ENCODE data around the gene CUL7.
A peak's percentile ranks its signal among the peaks of the same experiment; 100 is the strongest.
"Not testable (repeated sequence)": the region's sequence is repeated elsewhere in the genome, so short reads cannot be mapped to it uniquely, and the experiment has no call there.

CUL7 gene

DNA sequence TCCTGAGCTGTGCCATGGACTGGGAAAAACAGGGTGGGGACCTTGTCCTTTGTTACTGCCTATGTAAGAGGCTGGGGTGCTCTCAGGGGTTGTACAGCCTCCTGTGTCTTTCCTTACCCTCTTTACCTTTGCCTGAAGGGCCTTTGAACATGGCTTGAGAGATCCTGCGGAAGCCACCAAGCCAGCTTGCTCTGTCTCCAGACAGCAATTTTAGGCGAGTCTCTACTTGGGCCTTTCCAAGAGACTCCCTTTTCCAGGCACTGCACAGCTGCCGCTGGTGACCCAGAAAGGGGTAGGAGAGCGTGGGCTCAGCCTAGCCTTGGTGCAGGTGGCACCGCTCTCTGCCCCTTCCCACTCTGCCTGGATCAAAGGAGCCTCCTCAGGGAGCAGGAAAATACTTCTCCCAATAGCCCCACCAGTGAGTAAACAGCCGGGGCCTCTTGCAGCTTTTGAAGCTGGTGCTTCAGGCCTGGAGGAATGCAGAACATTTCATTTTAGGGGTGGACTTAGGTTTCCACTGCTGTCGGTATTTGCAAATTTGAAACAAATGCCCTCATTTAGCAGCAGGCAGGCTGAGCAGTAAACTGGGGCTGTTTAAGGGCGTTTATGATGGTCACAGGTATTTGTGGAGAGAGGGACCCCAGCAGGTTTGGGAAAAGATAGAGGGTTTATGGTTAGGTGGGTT lies 36.4 kb upstream of the CUL7 start:
- Histone ChIP-seq H3K4me3 (ENCODE audit: low read length) (no peak overlapping the region), H3K36me3 (ENCODE audit: control insufficient read depth, insufficient read depth, low read length) (no peaks in the 10 kb centered on the region), H3K9ac (ENCODE audit: low read length) (no peak overlapping the region), H3K27ac (ENCODE audit: low read depth, low read length) (no peak overlapping the region), H3K4me1 (ENCODE audit: control insufficient read depth, insufficient read depth, low read length) (peaks cover 3% of the 10 kb centered on the region), H3K27me3 (ENCODE audit: control insufficient read depth, insufficient read depth, low read length) (no peaks in the 10 kb centered on the region)

DNA sequence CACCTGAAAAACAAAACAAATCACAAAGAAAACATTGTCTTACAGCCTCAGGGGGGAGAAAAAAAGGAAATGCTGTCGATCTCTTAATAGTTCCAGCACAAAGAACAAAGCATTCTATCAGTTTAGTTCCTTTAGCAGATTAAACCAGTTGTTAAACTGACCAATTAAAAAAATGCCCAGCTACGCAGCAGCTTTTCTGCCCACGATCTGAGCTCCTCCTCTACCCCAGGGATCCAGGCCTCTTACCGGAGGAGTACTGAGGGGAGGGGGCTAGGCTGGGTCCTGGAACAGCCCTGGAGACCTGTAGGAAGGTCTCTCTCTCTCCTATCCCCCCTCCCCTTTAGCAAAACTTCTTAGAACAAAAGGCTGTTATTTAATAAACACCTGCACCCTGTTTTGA lies 35.8 kb upstream of the CUL7 start:
- no peak overlapping the region for H3K27ac ChIP-seq (ENCODE audit: low read depth, low read length)
- H3K36me3 ChIP-seq (ENCODE audit: control insufficient read depth, insufficient read depth, low read length), result no peaks in the 10 kb centered on the region
- H3K4me1 ChIP-seq (ENCODE audit: control insufficient read depth, insufficient read depth, low read length), result peaks cover 3% of the 10 kb centered on the region
- H3K27me3 ChIP-seq (ENCODE audit: control insufficient read depth, insufficient read depth, low read length), result no peaks in the 10 kb centered on the region
- H3K9ac ChIP-seq (ENCODE audit: low read length), result no peak overlapping the region
- H3K4me3 ChIP-seq (ENCODE audit: low read length), result no peak overlapping the region

DNA sequence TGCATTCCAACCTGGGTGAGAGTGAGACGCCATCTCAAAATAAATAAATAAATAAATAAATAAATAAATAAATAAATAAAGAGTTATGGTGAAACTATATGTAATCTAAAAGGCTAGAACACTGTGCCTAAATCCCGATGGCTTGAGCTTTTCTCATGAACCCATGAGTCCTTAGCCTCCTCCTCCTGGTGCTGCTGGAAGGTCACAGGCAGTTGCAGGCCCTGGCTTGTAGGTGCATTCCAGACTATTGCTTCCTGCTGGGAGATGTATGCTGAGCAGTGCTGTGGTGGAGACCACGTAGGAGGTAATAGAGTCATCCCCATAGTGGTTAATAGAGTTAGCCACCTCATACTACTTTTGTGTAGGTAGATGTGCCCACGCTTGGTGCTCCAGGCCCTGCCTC lies 35.0 kb upstream of the CUL7 start:
- Histone ChIP-seq H3K4me1 (ENCODE audit: control insufficient read depth, insufficient read depth, low read length) (no peaks in the 10 kb centered on the region), H3K9ac (ENCODE audit: low read length) (no peak overlapping the region), H3K36me3 (ENCODE audit: control insufficient read depth, insufficient read depth, low read length) (no peaks in the 10 kb centered on the region), H3K4me3 (ENCODE audit: low read length) (no peak overlapping the region), H3K27me3 (ENCODE audit: control insufficient read depth, insufficient read depth, low read length) (no peaks in the 10 kb centered on the region), H3K27ac (ENCODE audit: low read depth, low read length) (no peak overlapping the region)

DNA sequence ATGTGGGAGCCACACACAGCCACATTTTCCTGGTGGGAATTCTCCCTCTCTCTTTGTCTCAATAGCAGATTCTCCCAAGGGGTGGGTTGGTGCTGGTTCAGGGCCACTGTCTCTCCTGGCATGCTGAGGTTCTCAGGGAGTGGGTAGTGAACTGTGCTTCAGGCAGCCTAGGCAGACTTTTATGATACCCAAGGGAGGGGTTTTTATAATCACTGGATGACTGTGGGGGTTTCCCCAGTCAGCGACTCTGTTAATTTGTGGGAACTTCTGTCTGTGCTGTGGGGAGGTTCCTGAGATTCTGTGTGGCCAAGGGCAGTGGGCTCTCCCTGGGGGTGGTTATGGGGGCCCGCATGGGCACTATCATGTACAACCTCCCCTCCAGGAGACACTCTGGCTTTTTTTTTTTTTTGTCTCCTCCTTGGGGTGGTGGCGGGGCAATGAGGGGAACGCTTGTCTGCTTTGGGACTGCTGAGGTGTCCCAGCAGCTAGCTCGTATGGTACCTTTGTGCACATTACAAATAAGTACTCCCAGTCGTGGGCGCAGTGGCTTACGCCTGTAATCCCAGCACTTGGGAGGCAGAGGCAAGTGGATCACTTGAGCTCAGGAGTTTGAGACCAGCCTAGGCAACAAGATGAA lies 32.5 kb upstream of the CUL7 start:
- Histone ChIP-seq H3K4me3 (ENCODE audit: low read length) (no peak overlapping the region), H3K27ac (ENCODE audit: low read depth, low read length) (no peak overlapping the region), H3K9ac (ENCODE audit: low read length) (no peak overlapping the region), H3K36me3 (ENCODE audit: control insufficient read depth, insufficient read depth, low read length) (no peaks in the 10 kb centered on the region), H3K27me3 (ENCODE audit: control insufficient read depth, insufficient read depth, low read length) (no peaks in the 10 kb centered on the region), H3K4me1 (ENCODE audit: control insufficient read depth, insufficient read depth, low read length) (no peaks in the 10 kb centered on the region)

DNA sequence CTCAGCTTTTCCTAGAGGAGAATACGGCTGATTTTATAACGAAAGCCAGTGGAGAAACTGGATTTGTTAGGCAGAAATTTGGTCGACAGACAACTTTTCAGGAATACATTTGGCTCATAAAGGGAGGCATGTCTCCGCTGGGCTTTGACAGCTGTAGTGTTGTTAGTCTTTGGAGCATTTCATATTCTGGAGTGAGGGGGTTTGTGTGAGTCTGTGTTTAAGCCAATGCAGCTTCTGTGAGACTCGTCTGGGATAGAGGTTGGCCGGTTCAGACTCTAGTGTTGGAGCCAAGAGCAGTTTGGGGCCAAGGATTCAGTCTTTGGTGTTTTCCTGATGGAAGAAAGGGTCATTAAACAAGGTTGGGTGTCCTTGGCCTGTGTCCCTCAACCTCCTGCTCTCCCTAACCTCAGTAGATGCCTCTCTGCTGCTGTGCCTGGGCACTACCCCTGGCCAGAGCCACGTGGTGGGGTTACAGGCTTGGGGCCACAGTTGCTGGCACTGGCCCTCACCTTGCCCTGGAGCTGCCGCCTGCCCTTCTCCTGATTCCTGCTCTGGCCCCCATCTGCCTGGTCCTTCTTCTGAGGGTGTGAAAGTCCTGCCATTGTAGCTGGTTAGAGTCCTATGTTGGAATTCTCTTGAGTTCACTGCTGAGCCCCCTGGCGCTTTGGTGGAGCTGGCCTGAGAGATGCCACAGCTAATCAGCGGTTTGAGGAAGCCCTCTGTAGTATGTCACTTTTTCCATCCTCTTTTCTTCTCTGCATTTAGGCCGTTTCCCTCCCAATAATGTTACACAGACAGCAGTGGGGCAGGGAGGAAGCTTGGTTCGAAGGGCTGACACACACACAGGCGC lies 29.4 kb upstream of the CUL7 start:
- no peaks in the 10 kb centered on the region for H3K27me3 ChIP-seq (ENCODE audit: control insufficient read depth, insufficient read depth, low read length)
- H3K36me3 ChIP-seq (ENCODE audit: control insufficient read depth, insufficient read depth, low read length), result no peaks in the 10 kb centered on the region
- no peak overlapping the region for H3K4me3 ChIP-seq (ENCODE audit: low read length)
- no peak overlapping the region for H3K27ac ChIP-seq (ENCODE audit: low read depth, low read length)
- H3K9ac ChIP-seq (ENCODE audit: low read length), result no peak overlapping the region
- H3K4me1 ChIP-seq (ENCODE audit: control insufficient read depth, insufficient read depth, low read length), result no peaks in the 10 kb centered on the region

DNA sequence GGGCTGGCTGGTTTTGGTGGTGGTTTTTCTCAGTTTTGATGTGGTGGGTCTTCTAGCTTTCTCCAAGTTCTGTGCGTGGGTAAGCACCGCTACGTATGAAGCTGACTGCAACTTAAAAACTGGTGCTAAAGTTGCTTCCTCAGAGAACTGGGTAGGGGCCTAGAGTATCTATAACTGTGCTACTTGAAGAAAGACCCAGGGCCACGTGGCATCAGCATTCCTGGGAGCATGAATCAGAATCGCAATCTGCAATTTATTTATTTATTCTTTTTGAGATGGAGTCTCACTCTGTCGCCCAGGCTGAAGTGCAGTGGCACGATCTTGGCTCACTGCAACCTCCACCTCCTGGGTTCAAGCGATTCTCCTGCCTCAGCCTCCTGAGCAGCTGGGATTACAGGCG lies 28.3 kb upstream of the CUL7 start:
- H3K27me3 ChIP-seq (ENCODE audit: control insufficient read depth, insufficient read depth, low read length); H3K4me1 ChIP-seq (ENCODE audit: control insufficient read depth, insufficient read depth, low read length); H3K9ac ChIP-seq (ENCODE audit: low read length): not testable (repeated sequence)

DNA sequence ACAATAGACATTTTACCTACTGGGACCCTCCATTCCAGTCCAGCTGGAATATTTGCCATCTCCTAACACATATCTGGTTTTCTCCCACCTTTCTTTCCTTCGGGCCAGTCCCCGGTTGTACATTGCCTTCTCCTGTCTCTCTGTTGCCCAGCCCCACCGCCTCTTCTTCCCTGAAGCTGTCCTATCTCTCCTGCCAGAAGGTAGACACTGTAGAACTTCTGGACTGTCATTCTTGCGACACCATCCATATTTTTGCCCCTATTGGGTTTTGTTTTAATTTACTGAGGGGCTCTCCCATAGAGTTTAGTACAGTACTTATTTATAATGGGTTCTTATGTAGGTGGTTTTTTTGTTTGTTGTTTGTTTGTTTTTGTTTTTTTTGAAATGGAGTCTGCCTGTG lies 27.4 kb upstream of the CUL7 start:
- no peak overlapping the region for H3K4me3 ChIP-seq (ENCODE audit: low read length)
- no peaks in the 10 kb centered on the region for H3K4me1 ChIP-seq (ENCODE audit: control insufficient read depth, insufficient read depth, low read length)
- no peaks in the 10 kb centered on the region for H3K36me3 ChIP-seq (ENCODE audit: control insufficient read depth, insufficient read depth, low read length)
- no peak overlapping the region for H3K27ac ChIP-seq (ENCODE audit: low read depth, low read length)
- no peaks in the 10 kb centered on the region for H3K27me3 ChIP-seq (ENCODE audit: control insufficient read depth, insufficient read depth, low read length)
- H3K9ac ChIP-seq (ENCODE audit: low read length), result no peak overlapping the region

More for the DNA sequence above, 28.3 kb upstream of the CUL7 start:
- H3K27ac ChIP-seq (ENCODE audit: low read depth, low read length); H3K4me3 ChIP-seq (ENCODE audit: low read length); H3K36me3 ChIP-seq (ENCODE audit: control insufficient read depth, insufficient read depth, low read length): not testable (repeated sequence)

DNA sequence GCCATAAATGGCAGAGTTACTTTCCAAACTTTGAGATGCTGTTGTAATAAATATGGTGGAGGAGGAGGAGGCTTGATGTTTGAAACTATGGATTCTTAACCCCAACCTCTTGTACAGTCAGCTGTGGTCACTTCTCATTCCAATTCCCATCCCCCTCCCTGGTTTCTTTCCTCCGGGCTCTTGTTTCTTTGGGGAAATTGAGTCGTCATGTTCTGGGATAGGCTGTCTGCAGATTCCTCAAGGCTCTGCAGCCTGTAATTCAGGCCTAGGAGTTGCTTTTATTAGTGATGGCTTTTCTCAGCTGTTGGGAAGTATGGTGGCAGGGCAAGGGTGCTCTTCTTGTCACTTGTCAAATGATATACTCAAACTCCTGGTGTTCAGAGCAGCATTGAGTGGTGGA lies 25.0 kb upstream of the CUL7 start:
- H3K27me3 ChIP-seq (ENCODE audit: control insufficient read depth, insufficient read depth, low read length), result no peaks in the 10 kb centered on the region
- peaks cover 3% of the 10 kb centered on the region for H3K36me3 ChIP-seq (ENCODE audit: control insufficient read depth, insufficient read depth, low read length)
- no peak overlapping the region for H3K4me3 ChIP-seq (ENCODE audit: low read length)
- no peak overlapping the region for H3K9ac ChIP-seq (ENCODE audit: low read length)
- H3K27ac ChIP-seq (ENCODE audit: low read depth, low read length), result no peak overlapping the region
- H3K4me1 ChIP-seq (ENCODE audit: control insufficient read depth, insufficient read depth, low read length), result peaks cover 2% of the 10 kb centered on the region

DNA sequence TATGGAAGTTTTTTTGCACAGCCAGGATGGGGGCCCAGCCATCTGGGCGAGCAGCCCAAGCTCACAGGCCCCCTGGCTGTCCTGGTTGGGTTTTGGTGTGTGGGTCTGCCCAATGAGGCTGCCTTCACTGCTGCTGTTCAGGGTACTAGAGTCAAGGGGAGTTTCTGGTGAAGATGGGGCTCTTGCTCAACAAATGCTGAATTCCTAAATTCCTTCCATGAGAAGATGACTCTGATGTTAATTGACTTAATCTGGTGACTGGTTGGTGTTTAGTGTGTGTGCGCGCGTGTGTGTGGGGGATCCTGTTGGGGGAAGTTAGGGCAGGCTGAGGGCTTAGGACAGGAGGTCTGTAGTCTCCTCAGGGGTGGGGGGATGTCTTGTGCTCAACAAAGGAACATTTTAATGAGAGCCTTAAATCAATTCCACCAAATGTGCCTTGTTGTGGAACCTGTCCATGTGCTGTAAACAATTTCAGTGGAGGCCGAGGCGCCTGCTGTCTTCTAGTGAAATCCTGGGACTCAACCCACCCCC lies 24.4 kb upstream of the CUL7 start:
- Histone ChIP-seq H3K9ac (ENCODE audit: low read length) (no peak overlapping the region), H3K36me3 (ENCODE audit: control insufficient read depth, insufficient read depth, low read length) (peaks cover 4% of the 10 kb centered on the region), H3K4me3 (ENCODE audit: low read length) (no peak overlapping the region), H3K27ac (ENCODE audit: low read depth, low read length) (no peak overlapping the region), H3K27me3 (ENCODE audit: control insufficient read depth, insufficient read depth, low read length) (no peaks in the 10 kb centered on the region), H3K4me1 (ENCODE audit: control insufficient read depth, insufficient read depth, low read length) (peaks cover 2% of the 10 kb centered on the region)

DNA sequence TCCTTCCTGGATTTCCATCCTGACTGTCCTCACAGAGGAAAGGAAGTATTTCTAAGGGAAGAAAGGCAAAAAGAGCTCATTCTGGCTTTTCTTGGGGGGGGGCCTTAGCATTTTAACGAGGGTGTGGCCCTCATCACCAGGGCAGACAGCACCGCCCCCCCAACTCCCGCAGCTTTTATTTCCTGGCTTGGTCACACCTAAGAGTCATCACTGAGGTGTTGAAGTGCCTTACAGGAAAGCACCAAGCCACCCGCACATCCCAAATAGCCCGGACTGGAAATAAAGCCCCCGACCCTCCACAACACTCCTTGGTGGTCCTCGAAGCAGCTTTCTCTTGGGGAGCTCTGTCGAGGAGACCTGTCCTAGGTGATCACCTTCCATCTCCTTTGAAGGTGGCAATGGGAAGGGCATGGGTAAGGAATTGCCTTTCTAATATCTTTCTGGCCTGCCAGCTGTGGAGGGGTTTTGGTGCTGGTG lies 23.7 kb upstream of the CUL7 start:
- Histone ChIP-seq H3K9ac (ENCODE audit: low read length) (no peak overlapping the region), H3K4me1 (ENCODE audit: control insufficient read depth, insufficient read depth, low read length) (peaks cover 2% of the 10 kb centered on the region), H3K27ac (ENCODE audit: low read depth, low read length) (no peak overlapping the region), H3K27me3 (ENCODE audit: control insufficient read depth, insufficient read depth, low read length) (no peaks in the 10 kb centered on the region), H3K4me3 (ENCODE audit: low read length) (peak overlapping the region; percentile 65), H3K36me3 (ENCODE audit: control insufficient read depth, insufficient read depth, low read length) (peaks cover 4% of the 10 kb centered on the region)

DNA sequence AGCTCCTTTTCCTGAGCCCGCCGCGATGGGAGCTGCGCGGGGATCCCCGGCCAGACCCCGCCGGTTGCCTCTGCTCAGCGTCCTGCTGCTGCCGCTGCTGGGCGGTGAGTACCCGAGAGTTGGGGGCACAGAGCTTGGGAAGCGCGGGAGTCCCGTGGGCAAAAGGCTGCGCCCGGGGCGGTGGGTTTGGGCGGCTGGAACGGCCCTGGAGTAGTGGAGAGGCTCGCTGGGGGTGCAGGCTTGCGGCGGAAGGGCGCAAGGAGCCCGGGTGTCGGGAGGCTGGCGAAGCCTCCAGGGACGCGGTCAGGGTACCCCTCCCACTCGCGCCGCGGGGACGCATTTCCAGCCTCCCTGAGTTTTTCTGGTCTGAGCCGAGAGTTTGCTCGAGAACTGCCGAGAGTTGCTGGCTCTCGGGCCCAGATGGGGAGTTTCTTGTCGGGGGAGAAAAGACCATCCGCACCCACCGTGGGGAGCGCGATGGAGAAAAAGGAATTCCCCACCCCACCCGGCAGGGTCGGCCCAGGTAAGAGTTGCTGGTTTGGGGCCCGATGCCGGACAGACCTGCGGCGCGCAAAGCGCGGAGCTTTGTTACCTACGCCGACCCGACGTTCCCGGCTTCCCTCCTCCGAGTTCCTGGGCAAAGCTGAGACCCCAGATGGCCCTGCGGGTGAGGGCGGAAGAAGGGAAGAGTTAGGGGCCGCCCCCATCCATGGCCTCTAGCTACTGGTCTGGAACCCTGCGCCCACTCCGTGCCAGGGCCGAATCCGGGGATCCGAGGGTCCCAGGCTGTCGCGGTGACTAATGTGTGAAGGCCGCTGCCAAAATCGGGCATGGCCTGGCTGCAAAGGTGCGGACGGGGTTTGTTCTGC lies 23.0 kb upstream of the CUL7 start:
- peak overlapping the region; percentile 49 for H3K9ac ChIP-seq (ENCODE audit: low read length)
- no peak overlapping the region for H3K27ac ChIP-seq (ENCODE audit: low read depth, low read length)

More for the DNA sequence above, 23.0 kb upstream of the CUL7 start:
- H3K36me3 ChIP-seq (ENCODE audit: control insufficient read depth, insufficient read depth, low read length), result peaks cover 4% of the 10 kb centered on the region
- H3K4me3 ChIP-seq (ENCODE audit: low read length), result peak overlapping the region; percentile 65
- H3K4me1 ChIP-seq (ENCODE audit: control insufficient read depth, insufficient read depth, low read length), result peaks cover 2% of the 10 kb centered on the region
- H3K27me3 ChIP-seq (ENCODE audit: control insufficient read depth, insufficient read depth, low read length), result no peaks in the 10 kb centered on the region
